Measurements from ENCODE around the gene PPM1H.

The PPM1H gene

GRCh38 chr12:62637679-62638078 is 297.3 kb downstream of the PPM1H start:
- DNase-seq (ENCODE audit: low read depth, low spot score): no peak
- no peak overlapping the region for H3K27ac ChIP-seq

- no peak for DNase-seq (ENCODE audit: low read depth, low spot score)
- H3K27ac ChIP-seq: no peak overlapping the region
Observed at GRCh38 chr12:62635649-62636048, 299.3 kb downstream of the PPM1H start.

GRCh38 chr12:62632411-62632918 is 302.5 kb downstream of the PPM1H start:
- H3K27ac ChIP-seq: peak overlapping the region; percentile 22
- DNase-seq (ENCODE audit: low read depth, low spot score): no peak

- H3K27ac ChIP-seq: peak overlapping the region; percentile 22
- DNase-seq (ENCODE audit: low read depth, low spot score): no peak
Observed at GRCh38 chr12:62631471-62632410, 303.2 kb downstream of the PPM1H start.

- DNase-seq (ENCODE audit: low read depth, low spot score): no peak
- no peak overlapping the region for H3K27ac ChIP-seq
Observed at GRCh38 chr12:62629971-62630739, 304.8 kb downstream of the PPM1H start.

GRCh38 chr12:62629413-62629812 is 305.5 kb downstream of the PPM1H start:
- H3K27ac ChIP-seq: no peak overlapping the region
- no peak for DNase-seq (ENCODE audit: low read depth, low spot score)

DNA sequence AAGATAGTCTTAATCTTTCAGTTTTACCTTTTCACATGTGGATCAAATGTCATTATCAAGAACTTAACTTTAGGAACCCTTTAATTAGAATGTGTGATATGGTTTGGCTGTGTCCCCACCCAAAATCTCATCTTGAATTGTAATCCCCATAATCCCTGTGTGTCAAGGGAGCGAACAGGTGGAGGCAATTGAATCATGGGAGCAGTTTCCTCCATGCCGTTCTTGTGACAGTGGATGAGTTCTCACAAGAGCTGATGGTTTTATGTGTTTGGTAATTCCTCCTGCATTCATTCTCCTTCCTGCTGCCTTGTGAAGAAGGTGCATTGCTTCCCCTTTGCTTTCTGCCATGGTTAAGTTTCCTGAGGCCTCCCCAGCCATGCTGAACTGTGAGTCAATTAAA is 307.8 kb downstream of the PPM1H start:
- no peak overlapping the region for H3K27ac ChIP-seq
- no peak for DNase-seq (ENCODE audit: low read depth, low spot score)

DNA sequence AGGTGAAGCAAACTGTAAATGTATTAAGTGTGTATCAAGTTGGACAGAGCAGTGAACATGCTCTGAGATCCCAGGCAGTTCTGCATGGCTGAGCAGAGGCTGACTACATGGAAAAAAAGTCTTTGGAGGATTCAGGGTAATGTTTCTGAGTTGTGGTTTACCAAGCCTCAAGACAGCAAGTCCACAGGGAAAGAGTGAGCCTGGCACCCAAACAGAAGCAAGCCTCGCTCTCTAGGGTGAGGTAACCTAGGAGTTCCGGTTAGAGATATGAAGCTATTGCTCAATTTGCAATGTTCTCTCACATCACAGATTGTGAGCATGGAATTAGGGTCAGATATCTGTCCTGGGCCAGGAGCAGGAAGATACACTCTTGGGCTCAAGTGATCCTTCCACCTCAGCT is 309.7 kb downstream of the PPM1H start:
- no peak overlapping the region for H3K27ac ChIP-seq
- no peak for DNase-seq (ENCODE audit: low read depth, low spot score)

GRCh38 chr12:62622177-62622576 is 312.8 kb downstream of the PPM1H start:
- no peak for DNase-seq (ENCODE audit: low read depth, low spot score)

DNA sequence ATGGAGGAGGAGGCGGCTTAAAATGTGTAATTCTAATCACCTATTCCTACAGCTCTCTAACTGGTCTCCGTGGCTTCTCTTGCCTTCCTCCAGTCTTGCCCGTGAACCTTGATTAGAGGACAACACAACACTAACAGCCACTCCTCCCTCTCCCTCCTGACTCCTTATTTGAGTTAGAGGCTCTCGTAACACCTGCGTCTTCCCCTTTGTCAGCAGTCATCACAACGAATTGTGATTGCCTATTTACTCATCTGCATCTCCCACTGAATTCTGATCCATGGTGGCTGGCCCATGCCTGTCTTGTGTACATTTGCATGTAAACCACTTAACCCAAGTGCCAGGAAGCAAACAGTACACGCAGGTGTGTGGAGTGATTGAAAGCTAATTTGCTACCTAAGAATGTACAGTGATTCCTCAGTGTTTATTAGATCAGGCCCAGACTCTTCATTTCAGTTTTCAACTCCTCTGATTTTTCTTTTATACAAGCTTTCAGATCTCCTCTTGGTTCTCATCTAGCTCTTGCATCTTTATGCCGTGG is 313.8 kb downstream of the PPM1H start:
- no peak overlapping the region for H3K27ac ChIP-seq

More at GRCh38 chr12:62622177-62622576, 312.8 kb downstream of the PPM1H start:
- H3K27ac ChIP-seq: no peak overlapping the region

DNA sequence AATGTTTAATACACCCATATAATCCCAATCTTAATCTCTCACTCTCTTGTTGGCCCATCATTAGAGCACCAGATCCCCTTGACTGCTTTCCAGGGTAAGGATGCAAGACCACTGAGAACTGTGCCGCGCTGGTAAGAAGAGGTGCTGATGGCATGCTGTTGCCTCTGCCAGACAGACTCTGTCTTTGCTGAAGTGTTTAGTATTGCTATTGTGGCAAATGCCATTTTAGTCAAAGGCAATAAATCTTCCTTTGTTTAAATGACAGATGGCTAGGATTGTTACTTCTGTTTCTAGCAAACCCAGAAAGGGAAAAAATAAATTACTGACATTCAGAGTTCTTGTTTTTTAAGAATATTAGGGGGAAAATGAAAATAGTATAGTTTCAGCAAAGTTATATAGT is 316.0 kb downstream of the PPM1H start:
- H3K27ac ChIP-seq: no peak overlapping the region
- DNase-seq (ENCODE audit: low read depth, low spot score): no peak

More for the DNA sequence above, 313.8 kb downstream of the PPM1H start:
- DNase-seq (ENCODE audit: low read depth, low spot score): no peak

DNA sequence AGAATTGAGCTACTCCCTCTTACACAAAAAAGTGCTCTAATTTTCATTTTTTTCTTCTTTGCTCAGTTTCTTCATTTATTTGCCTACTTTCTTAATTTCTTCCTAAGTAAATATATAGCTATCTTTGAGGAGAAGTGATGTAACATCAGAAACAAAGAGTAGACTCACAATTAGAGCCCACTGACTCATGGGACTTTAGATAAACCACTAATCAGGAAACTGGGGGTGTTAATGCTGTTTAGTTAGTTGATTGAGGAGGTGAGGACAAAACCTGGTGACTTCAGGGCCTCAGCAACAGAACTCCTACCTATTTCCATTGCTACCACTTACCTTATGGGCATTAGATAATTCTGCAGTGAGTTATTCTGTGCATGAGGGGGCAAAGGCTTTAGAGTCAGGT is 316.6 kb downstream of the PPM1H start:
- no peak overlapping the region for H3K27ac ChIP-seq
- no peak for DNase-seq (ENCODE audit: low read depth, low spot score)

DNA sequence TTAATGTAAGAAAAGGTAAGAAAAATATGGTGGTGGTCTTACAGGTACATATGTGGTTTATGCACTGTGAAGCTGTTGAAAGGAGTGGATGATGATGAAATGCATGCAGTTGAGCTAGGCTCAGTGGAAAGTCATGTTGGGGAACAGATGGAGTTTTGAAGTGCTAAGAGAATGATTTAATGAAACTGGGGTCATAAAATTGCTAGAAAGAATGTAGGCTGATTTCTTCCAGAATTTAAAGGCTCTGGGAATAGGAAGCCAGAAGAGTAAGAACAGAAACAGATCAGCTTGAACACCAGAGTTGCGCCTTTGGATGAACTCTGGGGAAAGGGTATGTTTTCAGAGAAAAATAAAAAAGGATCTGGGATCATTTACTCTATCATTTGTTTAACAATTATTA is 321.9 kb downstream of the PPM1H start:
- H3K27ac ChIP-seq: no peak overlapping the region
- no peak for DNase-seq (ENCODE audit: low read depth, low spot score)

DNA sequence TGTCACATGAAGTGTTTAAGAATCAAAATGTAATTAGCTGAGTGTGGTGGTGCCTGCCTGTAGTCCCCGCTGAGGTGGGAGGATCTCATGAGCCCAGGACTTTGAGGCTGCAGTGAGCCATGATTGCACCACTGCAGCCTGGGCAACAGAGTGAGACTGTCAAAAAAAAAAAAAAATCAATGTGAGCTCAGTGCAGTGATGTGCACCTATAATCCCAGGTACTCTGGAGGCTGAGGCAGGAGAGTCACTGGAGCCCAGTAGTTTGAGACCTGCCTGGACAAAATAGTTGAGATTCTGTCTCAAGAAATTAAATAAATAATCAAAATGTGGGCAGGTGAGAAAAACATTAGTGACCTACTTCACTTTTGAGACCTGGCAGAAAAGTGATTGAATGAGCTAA is 328.3 kb downstream of the PPM1H start:
- no peak for DNase-seq (ENCODE audit: low read depth, low spot score)
- no peak overlapping the region for H3K27ac ChIP-seq

DNA sequence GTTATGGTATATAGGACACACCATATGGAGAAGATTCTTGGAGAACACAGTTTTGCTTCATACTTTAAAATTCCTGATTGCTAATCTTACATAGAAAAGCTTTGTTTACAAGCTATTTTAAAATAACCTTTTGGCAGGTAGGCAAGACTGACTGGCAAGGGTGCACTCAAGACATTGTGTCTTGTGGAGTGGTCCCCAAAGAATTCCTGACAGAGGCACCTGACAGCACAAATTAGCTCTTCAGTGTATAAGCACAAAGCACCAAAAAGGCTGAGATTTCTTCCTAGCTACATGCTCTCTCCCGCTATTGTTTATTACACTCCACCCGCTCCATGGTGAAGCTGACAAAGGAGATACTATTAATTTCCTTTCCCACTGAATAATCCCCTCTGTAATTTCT is 329.0 kb downstream of the PPM1H start:
- no peak for DNase-seq (ENCODE audit: low read depth, low spot score)
- H3K27ac ChIP-seq: no peak overlapping the region

- no peak for DNase-seq (ENCODE audit: low read depth, low spot score)
- H3K27ac ChIP-seq: no peak overlapping the region
Observed at GRCh38 chr12:62604871-62605270, 330.1 kb downstream of the PPM1H start.

DNA sequence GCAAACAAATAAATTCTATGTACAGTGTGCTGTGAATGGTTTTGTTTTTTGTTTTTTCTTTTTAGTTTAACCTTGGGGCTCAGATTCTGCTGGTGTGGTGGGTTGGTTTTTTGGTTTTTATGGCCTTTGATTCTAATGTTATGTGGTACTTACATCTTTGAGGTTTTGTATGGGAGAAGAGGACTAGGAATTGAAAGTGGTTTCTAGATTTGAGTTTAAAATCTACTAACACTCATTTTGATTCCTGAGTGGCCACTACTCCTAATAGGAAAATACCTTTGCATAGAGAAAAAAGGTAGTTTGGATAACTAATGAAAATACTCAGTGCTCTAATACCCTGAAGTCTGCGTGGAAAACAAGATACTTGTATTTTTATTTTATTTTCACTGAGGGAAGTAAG is 330.6 kb downstream of the PPM1H start:
- H3K27ac ChIP-seq: no peak overlapping the region
- no peak for DNase-seq (ENCODE audit: low read depth, low spot score)

DNA sequence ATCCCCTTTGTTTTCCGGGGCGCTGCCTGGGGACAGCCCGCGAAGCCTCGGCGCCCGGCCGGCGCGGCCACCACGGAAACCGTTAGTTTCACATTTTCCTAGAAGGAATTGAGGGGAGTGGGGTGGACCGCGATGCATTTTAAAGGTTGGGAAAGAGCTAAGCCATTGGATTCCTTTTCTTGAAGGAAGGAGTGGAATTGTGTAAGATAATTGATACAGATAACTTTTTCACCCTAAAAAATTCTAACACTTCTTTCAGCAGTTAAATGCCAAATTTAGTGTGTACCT is 331.2 kb downstream of the PPM1H start:
- DNase-seq (ENCODE audit: low read depth, low spot score): no peak
- peak overlapping the region; percentile 98 for H3K27ac ChIP-seq

DNA sequence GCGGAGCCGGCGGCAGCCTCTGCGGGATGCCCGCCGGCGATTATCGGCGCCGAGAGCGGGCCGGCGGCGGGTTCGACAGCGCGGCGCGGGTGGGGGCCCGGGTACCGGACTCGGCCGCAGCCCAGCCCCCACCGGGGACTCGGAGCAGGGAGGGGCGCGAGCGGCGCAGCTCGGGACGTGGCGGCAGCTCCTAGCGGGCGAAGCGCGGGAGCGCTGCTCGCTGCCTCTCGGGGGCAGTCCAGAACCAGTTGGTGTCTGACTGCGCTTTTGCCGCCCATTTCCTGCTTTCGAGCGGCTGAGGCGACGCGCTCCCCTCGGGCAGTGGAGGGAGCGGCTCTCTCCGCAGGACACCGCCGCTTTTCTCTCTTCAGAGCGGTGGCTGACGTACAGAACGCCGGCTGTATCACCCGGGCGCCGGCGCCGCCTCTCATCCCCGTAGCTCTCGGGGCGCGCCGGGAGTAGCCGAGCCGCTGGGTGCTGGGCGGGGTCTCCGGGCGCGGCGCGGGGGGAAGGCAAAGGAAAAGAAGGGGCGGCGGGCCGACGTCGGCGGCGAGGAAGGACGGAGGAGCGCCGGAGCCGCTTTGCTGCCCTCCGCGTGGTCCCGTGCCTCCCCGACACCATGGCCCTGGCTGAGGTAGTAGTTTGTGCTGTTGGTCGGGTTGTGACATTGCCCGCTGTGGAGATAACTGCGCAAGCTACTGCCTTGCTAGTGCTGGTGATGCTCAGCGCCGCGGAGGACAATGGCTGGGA is 331.7 kb downstream of the PPM1H start:
- H3K27ac ChIP-seq: peak overlapping the region; percentile 98
- peak; percentile 66 for DNase-seq (ENCODE audit: low read depth, low spot score)

All from epithelial cell of prostate (primary cell).